Neural progenitor cell (in vitro differentiated cells): Measurements from ENCODE around the gene ERVFRD-1.

Experiments
- CTCF ChIP-seq: fragments of 200-600 bp; sonication (generic); IDR thresholded peaks from 2 replicates; pipeline ENCODE4 v1.5.1; 2017; ENCODE audit warnings: antibody characterized with exemption, mild to moderate bottlenecking
- EZH2 ChIP-seq: fragments of 200-600 bp; sonication (generic); IDR thresholded peaks from 2 replicates; pipeline ENCODE4 v1.6.1; 2017; ENCODE audit warnings: antibody characterized with exemption, mild to moderate bottlenecking, moderate library complexity
- EZH2phosphoT487 ChIP-seq: fragments of 200-600 bp; sonication (generic); IDR thresholded peaks from 2 replicates; pipeline ENCODE4 v1.6.1; 2017; ENCODE audit warnings: antibody characterized with exemption

GRCh38 chr6:11128608-11129007 lies 17.1 kb upstream of the ERVFRD-1 start:
- TF ChIP-seq CTCF (no peak), EZH2phosphoT487 (no peak), EZH2 (no peak)
